ENCODE results near the gene TTC32.

TTC32 gene

GRCh38 chr2:19873014-19873413 is 28.8 kb downstream of the TTC32 start:
- DNase-seq: no peak

GRCh38 chr2:19872302-19872701 is 29.5 kb downstream of the TTC32 start:
- no peak for DNase-seq

- no peak for DNase-seq
Observed at GRCh38 chr2:19871836-19872235, 29.9 kb downstream of the TTC32 start.

- DNase-seq: no peak
Observed at GRCh38 chr2:19870792-19871191, 31.0 kb downstream of the TTC32 start.

GRCh38 chr2:19868701-19869580 is 32.8 kb downstream of the TTC32 start:
- peak; percentile 69 for DNase-seq

- no peak for DNase-seq
Observed at GRCh38 chr2:19868224-19868623, 33.6 kb downstream of the TTC32 start.

GRCh38 chr2:19866771-19867170 is 35.0 kb downstream of the TTC32 start:
- no peak for DNase-seq

- DNase-seq: no peak
Observed at GRCh38 chr2:19865151-19865550, 36.6 kb downstream of the TTC32 start.

- no peak for DNase-seq
Observed at GRCh38 chr2:19864381-19864780, 37.4 kb downstream of the TTC32 start.

GRCh38 chr2:19863303-19864041 is 38.3 kb downstream of the TTC32 start:
- DNase-seq: peak; percentile 73

- no peak for DNase-seq
Observed at GRCh38 chr2:19861813-19862212, 40.0 kb downstream of the TTC32 start.

GRCh38 chr2:19860022-19860421 is 41.8 kb downstream of the TTC32 start:
- no peak for DNase-seq

- DNase-seq: no peak
Observed at GRCh38 chr2:19859565-19859964, 42.2 kb downstream of the TTC32 start.

- DNase-seq: no peak
Observed at GRCh38 chr2:19857806-19858205, 44.0 kb downstream of the TTC32 start.

GRCh38 chr2:19857100-19857499 is 44.7 kb downstream of the TTC32 start:
- no peak for DNase-seq

GRCh38 chr2:19855542-19856431 is 46.0 kb downstream of the TTC32 start:
- DNase-seq: no peak

- DNase-seq: no peak
Observed at GRCh38 chr2:19854596-19855541, 46.9 kb downstream of the TTC32 start.

- DNase-seq: no peak
Observed at GRCh38 chr2:19851116-19851695, 50.6 kb downstream of the TTC32 start.

- DNase-seq: no peak
Observed at GRCh38 chr2:19850056-19851050, 51.4 kb downstream of the TTC32 start.

GRCh38 chr2:19848952-19849351 is 52.8 kb downstream of the TTC32 start:
- DNase-seq: no peak
